Stomach (tissue), 4 donors: ENCODE measurements around the gene KLHDC10.
"Not testable (repeated sequence)": the region's sequence is repeated elsewhere in the genome, so short reads cannot be mapped to it uniquely, and the experiment has no call there.

ENCODE experiments used
- CTCF ChIP-seq, 7 experiments: fragments of 450-650 bp in 4 of 7; fragments of 200-600 bp in 3 of 7; sonication (generic) in 3 of 7; IDR thresholded peaks; one replicate each; pipeline ENCODE4 v1.5.1; 2016 to 2019; ENCODE audit warnings: antibody characterized with exemption in 7 of 7, control low read depth in 2 of 7, mild to moderate bottlenecking in 1 of 7
- POLR2A ChIP-seq, 4 donors: fragments of 450-650 bp; IDR thresholded peaks; one replicate each; pipeline ENCODE4 v1.6.1; 2016; ENCODE audit warnings: antibody characterized with exemption in 4 of 4, control low read depth in 2 of 4, mild to moderate bottlenecking in 1 of 4, moderate library complexity in 1 of 4

DNA sequence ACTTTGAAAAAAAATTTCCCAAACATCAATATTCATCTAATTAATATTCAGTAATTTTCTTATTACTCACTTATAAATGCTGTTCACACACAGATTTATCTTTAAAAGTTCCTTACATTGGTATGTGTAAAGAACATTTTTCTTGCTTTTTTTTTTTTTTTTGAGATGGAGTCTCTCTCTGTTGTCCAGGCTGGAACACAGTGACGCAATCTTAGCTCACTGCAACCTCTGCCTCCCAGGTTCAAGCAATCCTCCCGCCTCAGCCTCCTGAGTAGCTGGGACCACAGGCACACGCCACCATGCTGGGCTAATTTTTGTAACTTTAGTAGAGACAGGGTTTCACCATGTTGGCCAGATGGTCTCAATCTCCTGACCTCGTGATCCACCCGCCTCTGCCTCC is 114.0 kb downstream of the KLHDC10 start:
- TF ChIP-seq CTCF, POLR2A (IDR thresholded peaks at IDR 0.05): not testable (repeated sequence)
